GM12878 (cell line): Measurements from ENCODE around the gene CDK11B. TPM values are rescaled to one million over a fixed set of nuclear protein-coding genes. Genes with fewer than 3 reads are reported as not detected.
A peak's percentile ranks its signal among the peaks of the same experiment; 100 is the strongest.

Source experiments
- ATAC-seq: fragments of 200-7000 bp; cut with Tn5 transposase; 3 replicates; pipeline ENCODE4 v1.9.1; 2020; ENCODE audit warnings: mild to moderate bottlenecking, moderate library complexity
- BruUV-seq: library from RNA; stranded (reverse); fragments of 400-500 nt; replicated peaks from 2 replicates; lab custom pipeline; 2021; lab: Mats Ljungman, UMichigan
- CTCF ChIA-PET: fragments of 300-600 bp; sonication (Branson Sonifier 250); formaldehyde crosslinking; extraction: SDS; loops from one replicate; lab custom pipeline; 2021; ENCODE audit warnings: inconsistent platforms; lab: Yijun Ruan, JAX
- POLR2A ChIA-PET: fragments of 350-600 bp; formaldehyde crosslinking; extraction: SDS; loops from one replicate; lab custom pipeline; 2021; ENCODE audit warnings: inconsistent platforms; lab: Charles Lee
- RAD21 ChIA-PET: fragments of 300-600 bp; sonication (Branson Sonifier 250); formaldehyde crosslinking; loops from one replicate; lab custom pipeline; 2023; ENCODE audit warnings: antibody characterized with exemption; ENCODE audit not compliant: unreplicated experiment; lab: Charles Lee
- SMC1A ChIA-PET: fragments of 300-600 bp; sonication (Branson Sonifier 250); formaldehyde crosslinking; loops from one replicate; lab custom pipeline; 2023; ENCODE audit not compliant: unreplicated experiment, uncharacterized antibody; lab: Charles Lee
- DNase-seq: peaks from one replicate; pipeline ENCODE4 v3.0.0-alpha.2; 2011; ENCODE audit warnings: low read depth, low spot score
- FAIRE-seq: peaks from 3 replicates; lab custom pipeline; 2011; peaks lifted over from hg19 to GRCh38; lab: Jason Lieb, UNC
- H2AFZ ChIP-seq: 2 replicates; pipeline ENCODE4 v1.6.0; 2011; ENCODE audit warnings: low read depth, low read length, control low read depth; ENCODE audit not compliant: control insufficient read depth
- H3K27ac ChIP-seq: 2 replicates; pipeline ENCODE4 v1.5.1; 2011; ENCODE audit warnings: control low read depth; ENCODE audit not compliant: control insufficient read depth, insufficient read depth
- H3K27me3 ChIP-seq, 2 experiments: replicated peaks in 1 of 2; 2 replicates each; pipeline versions ENCODE4 v1.6.0 to v1.6.1; 2011; ENCODE audit warnings: low read length in 1 of 2; ENCODE audit not compliant: control insufficient read depth in 2 of 2, insufficient read depth in 2 of 2
- H3K36me3 ChIP-seq, 2 experiments: 2 replicates each; pipeline ENCODE4 v1.5.1; 2011; ENCODE audit warnings: low read length in 1 of 2; ENCODE audit not compliant: control insufficient read depth in 2 of 2, insufficient read depth in 2 of 2
- H3K4me1 ChIP-seq: 2 replicates; pipeline ENCODE4 v1.6.1; 2011; ENCODE audit warnings: mild to moderate bottlenecking, low read length, moderate library complexity, mixed read lengths; ENCODE audit not compliant: control insufficient read depth, insufficient read depth
- H3K4me2 ChIP-seq: 2 replicates; pipeline ENCODE4 v1.6.0; 2011; ENCODE audit warnings: control low read depth; ENCODE audit not compliant: control insufficient read depth, insufficient read depth
- H3K4me3 ChIP-seq: fragments of 200-600 bp; sonication (generic); 2 replicates; pipeline ENCODE4 v1.5.1; 2016
- H3K79me2 ChIP-seq: 2 replicates; pipeline ENCODE4 v1.6.0; 2011; ENCODE audit warnings: low read length; ENCODE audit not compliant: control insufficient read depth, insufficient read depth
- H3K9ac ChIP-seq: 2 replicates; pipeline ENCODE4 v1.8.0; 2011; ENCODE audit warnings: low read length, control low read depth, mixed read lengths; ENCODE audit not compliant: control insufficient read depth, insufficient read depth
- H3K9me3 ChIP-seq: replicated peaks from 3 replicates; pipeline ENCODE4 v1.5.1; 2011; ENCODE audit warnings: mild to moderate bottlenecking, low read length; ENCODE audit not compliant: control insufficient read depth, insufficient read depth
- H4K20me1 ChIP-seq: 2 replicates; pipeline ENCODE4 v1.6.0; 2011; ENCODE audit not compliant: control insufficient read depth, insufficient read depth
- NR2F1 ChIP-seq: fragments of 450-650 bp; conservative IDR thresholded peaks from 2 replicates; pipeline ENCODE4 v1.6.1; 2017; ENCODE audit warnings: mild to moderate bottlenecking
- SIN3A ChIP-seq: IDR thresholded peaks from 2 replicates; pipeline ENCODE4 v1.6.1; 2012; ENCODE audit warnings: low read depth, low read length, improper control_type of control experiment
- WGBS: methylation state at CpG from one replicate; pipeline ENCODE4 v1.1.6; 2016; ENCODE audit warnings: low lambda C conversion rate; ENCODE audit not compliant: insufficient replicate concordance, insufficient coverage; ENCODE audit errors: missing lambda C conversion rate; 5-methylcytosine and 5-hydroxymethylcytosine counted together
- in situ Hi-C: fragments of 300-500 bp; cut with MboI; formaldehyde crosslinking; loops from 9 replicates; pipeline ENCODE4 v1.14.3; 2018; ENCODE audit warnings: mixed read lengths
- intact Hi-C: fragments of 100-400 bp; cut with micrococcal nuclease; formaldehyde crosslinking; loops from one replicate; pipeline ENCODE4 v1.14.2; 2022; ENCODE audit not compliant: unreplicated experiment
- polyA plus RNA-seq, 11 experiments: library from polyadenylated mRNA; depleted of rRNA in 4 of 11; unstranded in 6 of 11; stranded (reverse) in 5 of 11; fragments of >200 nt; fragmentation: Nextera tagmentation in 4 of 11; fragmentation: Illumina TruSeq in 1 of 11; extraction: Ambion mirVana in 4 of 11; extraction: Trizol in 1 of 11; gene quantifications; 1 replicate in 1 of 11; 2 replicates in 10 of 11; pipeline versions ENCODE4 v1.2.1 to v1.2.3, GENCODE V29; 2011 to 2016; ENCODE audit warnings: inconsistent platforms in 2 of 11, missing spikeins in 2 of 11, low read depth in 1 of 11
- total RNA-seq, 4 experiments: library from RNA; depleted of rRNA in 3 of 4; stranded (reverse); fragments of >200 nt in 3 of 4; fragmentation: Illumina TruSeq in 1 of 4; extraction: Trizol in 1 of 4; gene quantifications; 2 replicates each; pipeline versions ENCODE4 v1.2.1 to v1.2.3, GENCODE V29; 2013 to 2021
- TF ChIP-seq, protein P1 (sequence below): IDR thresholded peaks from 2 replicates; pipeline ENCODE4 v1.6.1; 2012; ENCODE audit warnings: low read length, inconsistent platforms
- TF ChIP-seq, protein P2 (sequence below): fragments of 450-650 bp; formaldehyde crosslinking; IDR thresholded peaks from 2 replicates; pipeline ENCODE4 v1.4.0; 2020; ENCODE audit warnings: mild to moderate bottlenecking, moderate library complexity
- TF ChIP-seq, protein P3 (sequence below): IDR thresholded peaks from 2 replicates; pipeline ENCODE4 v1.6.1; 2011; ENCODE audit warnings: low read depth, low read length, improper control_type of control experiment, borderline replicate concordance
- TF ChIP-seq, protein P4 (sequence below): IDR thresholded peaks from 2 replicates; pipeline ENCODE4 v1.6.1; 2011; ENCODE audit warnings: mild to moderate bottlenecking, low read depth, low read length, moderate library complexity; ENCODE audit not compliant: insufficient replicate concordance
- TF ChIP-seq, protein P5 (sequence below): fragments of 450-650 bp; IDR thresholded peaks from 2 replicates; pipeline ENCODE4 v1.6.1; 2017; ENCODE audit warnings: antibody characterized with exemption, mild to moderate bottlenecking, moderate library complexity

Gene CDK11B
- total and polyA plus RNA-seq, 10 of the 15 experiments (the other 5 are each of a cell fraction or from before 2014, with no cell fraction given), result 3.2 to 30.9 (median 18.0) TPM

DNA sequence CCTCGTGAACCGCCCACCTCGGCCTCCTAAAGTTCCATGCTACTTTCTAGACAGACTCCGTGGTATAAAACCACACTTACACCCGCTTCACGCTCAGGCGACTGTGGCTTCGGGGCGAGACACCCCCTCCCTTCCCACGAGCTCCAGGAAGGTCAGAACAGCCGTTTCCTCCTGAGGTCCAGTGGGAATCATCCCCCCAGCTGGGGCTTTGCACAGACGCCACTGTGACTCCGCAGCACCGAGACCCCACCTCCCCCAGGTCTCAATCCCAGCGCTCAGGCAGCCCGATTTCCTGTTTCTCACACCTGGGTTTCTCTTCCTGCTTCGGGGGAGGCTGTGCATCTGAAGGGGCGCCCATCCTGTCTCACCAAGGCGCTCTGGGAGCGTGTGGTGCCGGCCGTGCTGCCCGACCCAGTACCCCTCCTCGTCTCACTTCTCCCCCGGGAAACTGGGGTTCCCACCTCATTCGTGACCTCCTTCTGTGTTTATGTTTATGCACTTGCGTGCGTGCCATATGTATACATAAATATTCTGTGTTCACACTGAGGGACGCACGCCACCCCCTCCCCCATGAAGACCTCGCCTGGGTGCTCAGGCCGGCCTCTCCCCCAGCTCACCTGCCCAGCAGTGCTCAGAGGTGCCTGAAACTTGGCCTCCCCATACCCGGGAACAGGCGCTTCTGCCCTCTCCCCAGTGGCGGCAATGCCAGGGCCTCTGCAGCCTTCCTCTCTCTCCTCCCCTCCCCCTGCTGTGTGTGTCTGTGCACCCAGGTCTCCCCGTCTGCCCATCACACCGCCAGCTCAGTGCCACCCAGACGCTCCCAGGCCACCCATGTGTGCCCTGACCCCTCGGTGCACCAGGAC, 19.1 kb upstream of the CDK11B start:
- Histone ChIP-seq H2AFZ (peak overlapping the region; percentile 60), H3K27ac (peak overlapping the region; percentile 94), H3K27me3 (no peaks in the 10 kb centered on the region), H3K4me2 (peak overlapping the region; percentile 81), H3K9me3 (no peaks in the 10 kb centered on the region), H3K4me3 (peak overlapping the region; percentile 55; the same call in 1 of the 2 replicates), H3K9ac (peak overlapping the region; percentile 56), H3K36me3 (peaks cover 0 to 3% of the 10 kb centered on the region in 2 experiments; a peak in 1 of 4 replicates), H3K4me1 (peaks cover 24% of the 10 kb centered on the region), H4K20me1 (no peaks in the 10 kb centered on the region), H3K79me2 (peaks cover 13% of the 10 kb centered on the region)
- DNase-seq (peak; percentile 86), ATAC-seq (peak; percentile 75), FAIRE-seq (peak; percentile 54)
- CTCF ChIA-PET, result interaction anchor here (0.6 to 2.4 kb wide), 10 partner anchors 9 to 231 kb away, joined by 3 to 13 read pairs (median 4); partner anchors contain the start of gene CDK11A
- POLR2A ChIA-PET, result interaction anchor here (0.7 to 1.4 kb wide), 6 partner anchors 12 to 214 kb away, joined by 3 to 6 read pairs (median 4); no protein-coding TSS in a partner anchor
- in situ Hi-C loops (no loop called here), intact Hi-C loops (no loop called here)
- BruUV-seq, result no TSS peak
- WGBS, result 2% methylated on average over 38 of the region's 39 CpGs
- SMC1A ChIA-PET, result interaction anchor here (0.8 to 2.2 kb wide), 2 partner anchors 8 to 214 kb away, joined by 4 to 10 read pairs; no protein-coding TSS in a partner anchor
- RAD21 ChIA-PET, result interaction anchor here (0.6 to 2.0 kb wide), 7 partner anchors 9 to 340 kb away, joined by 3 to 8 read pairs (median 3); partner anchors contain the start of gene MIB2
- TF ChIP-seq, protein P1, sequence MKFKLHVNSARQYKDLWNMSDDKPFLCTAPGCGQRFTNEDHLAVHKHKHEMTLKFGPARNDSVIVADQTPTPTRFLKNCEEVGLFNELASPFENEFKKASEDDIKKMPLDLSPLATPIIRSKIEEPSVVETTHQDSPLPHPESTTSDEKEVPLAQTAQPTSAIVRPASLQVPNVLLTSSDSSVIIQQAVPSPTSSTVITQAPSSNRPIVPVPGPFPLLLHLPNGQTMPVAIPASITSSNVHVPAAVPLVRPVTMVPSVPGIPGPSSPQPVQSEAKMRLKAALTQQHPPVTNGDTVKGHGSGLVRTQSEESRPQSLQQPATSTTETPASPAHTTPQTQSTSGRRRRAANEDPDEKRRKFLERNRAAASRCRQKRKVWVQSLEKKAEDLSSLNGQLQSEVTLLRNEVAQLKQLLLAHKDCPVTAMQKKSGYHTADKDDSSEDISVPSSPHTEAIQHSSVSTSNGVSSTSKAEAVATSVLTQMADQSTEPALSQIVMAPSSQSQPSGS, result peak; percentile 77; the same call in 1 of the 2 replicates
- TF ChIP-seq SIN3A, result 0 out of 2 replicates have a peak, but pooled peaks have one; percentile 39
- TF ChIP-seq, protein P2, sequence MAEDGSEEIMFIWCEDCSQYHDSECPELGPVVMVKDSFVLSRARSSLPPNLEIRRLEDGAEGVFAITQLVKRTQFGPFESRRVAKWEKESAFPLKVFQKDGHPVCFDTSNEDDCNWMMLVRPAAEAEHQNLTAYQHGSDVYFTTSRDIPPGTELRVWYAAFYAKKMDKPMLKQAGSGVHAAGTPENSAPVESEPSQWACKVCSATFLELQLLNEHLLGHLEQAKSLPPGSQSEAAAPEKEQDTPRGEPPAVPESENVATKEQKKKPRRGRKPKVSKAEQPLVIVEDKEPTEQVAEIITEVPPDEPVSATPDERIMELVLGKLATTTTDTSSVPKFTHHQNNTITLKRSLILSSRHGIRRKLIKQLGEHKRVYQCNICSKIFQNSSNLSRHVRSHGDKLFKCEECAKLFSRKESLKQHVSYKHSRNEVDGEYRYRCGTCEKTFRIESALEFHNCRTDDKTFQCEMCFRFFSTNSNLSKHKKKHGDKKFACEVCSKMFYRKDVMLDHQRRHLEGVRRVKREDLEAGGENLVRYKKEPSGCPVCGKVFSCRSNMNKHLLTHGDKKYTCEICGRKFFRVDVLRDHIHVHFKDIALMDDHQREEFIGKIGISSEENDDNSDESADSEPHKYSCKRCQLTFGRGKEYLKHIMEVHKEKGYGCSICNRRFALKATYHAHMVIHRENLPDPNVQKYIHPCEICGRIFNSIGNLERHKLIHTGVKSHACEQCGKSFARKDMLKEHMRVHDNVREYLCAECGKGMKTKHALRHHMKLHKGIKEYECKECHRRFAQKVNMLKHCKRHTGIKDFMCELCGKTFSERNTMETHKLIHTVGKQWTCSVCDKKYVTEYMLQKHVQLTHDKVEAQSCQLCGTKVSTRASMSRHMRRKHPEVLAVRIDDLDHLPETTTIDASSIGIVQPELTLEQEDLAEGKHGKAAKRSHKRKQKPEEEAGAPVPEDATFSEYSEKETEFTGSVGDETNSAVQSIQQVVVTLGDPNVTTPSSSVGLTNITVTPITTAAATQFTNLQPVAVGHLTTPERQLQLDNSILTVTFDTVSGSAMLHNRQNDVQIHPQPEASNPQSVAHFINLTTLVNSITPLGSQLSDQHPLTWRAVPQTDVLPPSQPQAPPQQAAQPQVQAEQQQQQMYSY (CRISPR knock-in tag), result no peak
- TF ChIP-seq, protein P3, sequence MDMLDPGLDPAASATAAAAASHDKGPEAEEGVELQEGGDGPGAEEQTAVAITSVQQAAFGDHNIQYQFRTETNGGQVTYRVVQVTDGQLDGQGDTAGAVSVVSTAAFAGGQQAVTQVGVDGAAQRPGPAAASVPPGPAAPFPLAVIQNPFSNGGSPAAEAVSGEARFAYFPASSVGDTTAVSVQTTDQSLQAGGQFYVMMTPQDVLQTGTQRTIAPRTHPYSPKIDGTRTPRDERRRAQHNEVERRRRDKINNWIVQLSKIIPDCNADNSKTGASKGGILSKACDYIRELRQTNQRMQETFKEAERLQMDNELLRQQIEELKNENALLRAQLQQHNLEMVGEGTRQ, result no peak
- TF ChIP-seq, protein P4, sequence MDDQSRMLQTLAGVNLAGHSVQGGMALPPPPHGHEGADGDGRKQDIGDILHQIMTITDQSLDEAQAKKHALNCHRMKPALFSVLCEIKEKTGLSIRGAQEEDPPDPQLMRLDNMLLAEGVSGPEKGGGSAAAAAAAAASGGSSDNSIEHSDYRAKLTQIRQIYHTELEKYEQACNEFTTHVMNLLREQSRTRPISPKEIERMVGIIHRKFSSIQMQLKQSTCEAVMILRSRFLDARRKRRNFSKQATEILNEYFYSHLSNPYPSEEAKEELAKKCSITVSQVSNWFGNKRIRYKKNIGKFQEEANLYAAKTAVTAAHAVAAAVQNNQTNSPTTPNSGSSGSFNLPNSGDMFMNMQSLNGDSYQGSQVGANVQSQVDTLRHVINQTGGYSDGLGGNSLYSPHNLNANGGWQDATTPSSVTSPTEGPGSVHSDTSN, result no peak
- TF ChIP-seq NR2F1, result peak; percentile 82; the same call in 1 of the 2 replicates
- TF ChIP-seq, protein P5, sequence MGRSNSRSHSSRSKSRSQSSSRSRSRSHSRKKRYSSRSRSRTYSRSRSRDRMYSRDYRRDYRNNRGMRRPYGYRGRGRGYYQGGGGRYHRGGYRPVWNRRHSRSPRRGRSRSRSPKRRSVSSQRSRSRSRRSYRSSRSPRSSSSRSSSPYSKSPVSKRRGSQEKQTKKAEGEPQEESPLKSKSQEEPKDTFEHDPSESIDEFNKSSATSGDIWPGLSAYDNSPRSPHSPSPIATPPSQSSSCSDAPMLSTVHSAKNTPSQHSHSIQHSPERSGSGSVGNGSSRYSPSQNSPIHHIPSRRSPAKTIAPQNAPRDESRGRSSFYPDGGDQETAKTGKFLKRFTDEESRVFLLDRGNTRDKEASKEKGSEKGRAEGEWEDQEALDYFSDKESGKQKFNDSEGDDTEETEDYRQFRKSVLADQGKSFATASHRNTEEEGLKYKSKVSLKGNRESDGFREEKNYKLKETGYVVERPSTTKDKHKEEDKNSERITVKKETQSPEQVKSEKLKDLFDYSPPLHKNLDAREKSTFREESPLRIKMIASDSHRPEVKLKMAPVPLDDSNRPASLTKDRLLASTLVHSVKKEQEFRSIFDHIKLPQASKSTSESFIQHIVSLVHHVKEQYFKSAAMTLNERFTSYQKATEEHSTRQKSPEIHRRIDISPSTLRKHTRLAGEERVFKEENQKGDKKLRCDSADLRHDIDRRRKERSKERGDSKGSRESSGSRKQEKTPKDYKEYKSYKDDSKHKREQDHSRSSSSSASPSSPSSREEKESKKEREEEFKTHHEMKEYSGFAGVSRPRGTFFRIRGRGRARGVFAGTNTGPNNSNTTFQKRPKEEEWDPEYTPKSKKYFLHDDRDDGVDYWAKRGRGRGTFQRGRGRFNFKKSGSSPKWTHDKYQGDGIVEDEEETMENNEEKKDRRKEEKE, result no peak
